OCI-LY1 (cell line): Measurements from ENCODE around the gene HOXA7.
A peak's percentile ranks its signal among the peaks of the same experiment; 100 is the strongest.

ENCODE experiments used
- H2AFZ ChIP-seq: fragments of 200-600 bp; sonication (generic), shearing (Covaris generic); 2 replicates; pipeline ENCODE4 v1.6.0; 2014; ENCODE audit warnings: antibody characterized with exemption, mild to moderate bottlenecking, low read length
- H3F3A ChIP-seq: fragments of 200-600 bp; sonication (generic), shearing (Covaris generic); 2 replicates; pipeline ENCODE4 v1.6.0; 2014; ENCODE audit warnings: mild to moderate bottlenecking, antibody characterized with exemption, low read length, moderate library complexity; ENCODE audit not compliant: insufficient read depth
- H3K27ac ChIP-seq: fragments of 200-600 bp; sonication (generic); 2 replicates; pipeline ENCODE4 v1.5.1; 2014; ENCODE audit warnings: low read length, mixed run types, mild to moderate bottlenecking, low read depth; ENCODE audit not compliant: poor library complexity, severe bottlenecking
- H3K27me3 ChIP-seq: fragments of 200-600 bp; sonication (generic); 2 replicates; pipeline ENCODE4 v1.6.0; 2014; ENCODE audit warnings: antibody characterized with exemption, mild to moderate bottlenecking, low read length, moderate library complexity; ENCODE audit not compliant: insufficient read depth
- H3K36me3 ChIP-seq: fragments of 200-600 bp; sonication (generic); 2 replicates; pipeline ENCODE4 v1.6.1; 2014; ENCODE audit warnings: mild to moderate bottlenecking, antibody characterized with exemption, low read length, moderate library complexity, mixed read lengths; ENCODE audit not compliant: insufficient read depth
- H3K4me1 ChIP-seq: fragments of 200-600 bp; sonication (generic); 2 replicates; pipeline ENCODE4 v1.5.1; 2014; ENCODE audit warnings: mild to moderate bottlenecking, low read length, moderate library complexity; ENCODE audit not compliant: insufficient read depth, severe bottlenecking
- H3K4me2 ChIP-seq: fragments of 200-600 bp; sonication (generic), shearing (Covaris generic); 2 replicates; pipeline ENCODE4 v1.6.1; 2014; ENCODE audit warnings: low read length
- H3K4me3 ChIP-seq: fragments of 200-600 bp; sonication (generic); 2 replicates; pipeline ENCODE4 v1.5.1; 2014; ENCODE audit warnings: low read length, low read depth, mild to moderate bottlenecking, mixed read lengths; ENCODE audit not compliant: poor library complexity, severe bottlenecking
- H3K79me2 ChIP-seq: fragments of 200-600 bp; shearing (Covaris generic); 2 replicates; pipeline ENCODE4 v1.6.1; 2016; ENCODE audit warnings: mixed run types, low read length, mixed read lengths; ENCODE audit not compliant: insufficient read depth
- H3K9ac ChIP-seq: fragments of 200-600 bp; sonication (generic), shearing (Covaris generic); 2 replicates; pipeline ENCODE4 v1.6.1; 2014; ENCODE audit warnings: mild to moderate bottlenecking, low read length, mixed read lengths
- H3K9me2 ChIP-seq: fragments of 200-600 bp; sonication (generic), shearing (Covaris generic); 2 replicates; pipeline ENCODE4 v1.6.1; 2014; ENCODE audit warnings: low read depth, mild to moderate bottlenecking, low read length, mixed read lengths
- H3K9me3 ChIP-seq: fragments of 200-600 bp; shearing (Covaris generic); 2 replicates; pipeline ENCODE4 v1.6.1; 2014; ENCODE audit warnings: low read length, mixed read lengths
- H4K20me1 ChIP-seq: fragments of 200-600 bp; sonication (generic), shearing (Covaris generic); 2 replicates; pipeline ENCODE4 v1.6.0; 2016; ENCODE audit warnings: mild to moderate bottlenecking, low read length; ENCODE audit not compliant: insufficient read depth
- CTCF ChIP-seq: fragments of 200-600 bp; sonication (generic), shearing (Covaris generic); IDR thresholded peaks from 2 replicates; pipeline ENCODE4 v1.5.1; 2017; ENCODE audit warnings: mild to moderate bottlenecking, antibody characterized with exemption, low read length, moderate library complexity, mixed read lengths
- EZH2 ChIP-seq: fragments of 200-600 bp; sonication (generic), shearing (Covaris generic); IDR thresholded peaks from 2 replicates; pipeline ENCODE4 v1.8.0; 2017; ENCODE audit warnings: borderline replicate concordance, mixed run types, mild to moderate bottlenecking, antibody characterized with exemption, low read length, moderate library complexity, mixed read lengths

HOXA7 gene

GRCh38 chr7:27144781-27145164 is 11.7 kb downstream of the HOXA7 start:
- Histone ChIP-seq H3K79me2 (no peaks in the 10 kb centered on the region), H3K4me3 (no peak overlapping the region), H3K27ac (no peak overlapping the region), H3F3A (no peaks in the 10 kb centered on the region), H2AFZ (no peak overlapping the region), H3K9me3 (no peaks in the 10 kb centered on the region), H3K4me2 (no peak overlapping the region), H3K9ac (no peak overlapping the region), H3K9me2 (no peaks in the 10 kb centered on the region), H3K36me3 (no peaks in the 10 kb centered on the region), H3K4me1 (peaks cover 49% of the 10 kb centered on the region), H3K27me3 (peaks cover 16% of the 10 kb centered on the region; the same call in 1 of the 2 replicates), H4K20me1 (no peaks in the 10 kb centered on the region)
- TF ChIP-seq EZH2: no peak
- TF ChIP-seq CTCF: no peak

- Histone ChIP-seq H2AFZ (no peak overlapping the region), H3K27ac (no peak overlapping the region), H3K36me3 (no peaks in the 10 kb centered on the region), H3K9ac (no peak overlapping the region), H3K4me2 (peak overlapping the region; percentile 82), H3K4me1 (peaks cover 43% of the 10 kb centered on the region), H4K20me1 (no peaks in the 10 kb centered on the region), H3K9me2 (no peaks in the 10 kb centered on the region), H3K79me2 (no peaks in the 10 kb centered on the region), H3K9me3 (no peaks in the 10 kb centered on the region), H3K27me3 (peaks cover 13% of the 10 kb centered on the region; the same call in 1 of the 2 replicates), H3F3A (no peaks in the 10 kb centered on the region), H3K4me3 (peak overlapping the region; percentile 67)
- TF ChIP-seq CTCF: 0 out of 2 replicates have a peak, but pooled peaks have one; percentile 5
- TF ChIP-seq EZH2: no peak
Measured at GRCh38 chr7:27143950-27144780, 12.3 kb downstream of the HOXA7 start.

- TF ChIP-seq EZH2 (no peak), CTCF (peak; percentile 99)
- peaks cover 34% of the 10 kb centered on the region for H3K4me1 ChIP-seq
- no peaks in the 10 kb centered on the region for H3F3A ChIP-seq
- no peak within 1 kb of the TSS for H3K27ac ChIP-seq
- peak within 1 kb of the TSS; percentile 24; the same call in 1 of the 2 replicates for H2AFZ ChIP-seq
- H3K9me3 ChIP-seq: no peaks in the 10 kb centered on the region
- no peaks in the 10 kb centered on the region for H3K9me2 ChIP-seq
- H3K27me3 ChIP-seq: peaks cover 5% of the 10 kb centered on the region; the same call in 1 of the 2 replicates
- no peaks in the 10 kb centered on the region for H3K36me3 ChIP-seq
- peak within 1 kb of the TSS; percentile 82 for H3K4me2 ChIP-seq
- H3K79me2 ChIP-seq: no peaks in the 10 kb centered on the region
- peak within 1 kb of the TSS; percentile 67 for H3K4me3 ChIP-seq
- peak within 1 kb of the TSS; percentile 47; the same call in 1 of the 2 replicates for H3K9ac ChIP-seq
- H4K20me1 ChIP-seq: no peaks in the 10 kb centered on the region
Measured at GRCh38 chr7:27143023-27143949, 13.2 kb downstream of the HOXA7 start, which contains the start of gene HOXA5. Gene HOXA5 (minus strand): TSS chr7:27143681. CDS start chr7:27143607, 74 bp downstream.
